Stimulated activated CD8-positive, alpha-beta memory T cell treated with anti-CD3 and anti-CD28 coated beads, Interleukin-2, amount 100 ng/mL, for 1 hour (primary cell): ENCODE data around the gene SGIP1.
"Not testable (repeated sequence)": the region's sequence is repeated elsewhere in the genome, so short reads cannot be mapped to it uniquely, and the experiment has no call there.

ENCODE experiments used
- DNase-seq, 2 donors: peaks; one replicate each; pipeline ENCODE4 v3.0.0-alpha.2; 2020; ENCODE audit warnings: low read depth in 2 of 2

SGIP1 gene

GRCh38 chr1:66769512-66770229 is 235.7 kb downstream of the SGIP1 start:
- DNase-seq = no peak

DNA sequence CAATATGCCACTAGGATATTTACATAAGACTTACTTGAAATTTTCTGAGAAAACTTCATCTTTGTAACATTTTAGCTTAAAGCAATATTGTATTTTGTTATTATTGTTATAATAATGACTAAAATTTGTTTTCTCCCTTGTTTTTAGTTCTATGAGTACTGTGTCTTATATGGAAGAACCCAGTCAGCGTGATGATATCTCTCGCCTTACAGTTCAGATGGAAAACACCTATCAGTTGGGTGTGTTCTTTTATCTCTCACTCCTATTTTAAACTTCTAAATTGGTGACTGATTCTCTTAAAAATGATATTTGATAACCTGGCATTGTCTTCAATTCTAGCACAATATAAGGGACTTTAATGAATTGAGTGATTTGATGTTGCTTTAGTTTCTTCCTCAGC is 236.3 kb downstream of the SGIP1 start:
- no peak for DNase-seq

DNA sequence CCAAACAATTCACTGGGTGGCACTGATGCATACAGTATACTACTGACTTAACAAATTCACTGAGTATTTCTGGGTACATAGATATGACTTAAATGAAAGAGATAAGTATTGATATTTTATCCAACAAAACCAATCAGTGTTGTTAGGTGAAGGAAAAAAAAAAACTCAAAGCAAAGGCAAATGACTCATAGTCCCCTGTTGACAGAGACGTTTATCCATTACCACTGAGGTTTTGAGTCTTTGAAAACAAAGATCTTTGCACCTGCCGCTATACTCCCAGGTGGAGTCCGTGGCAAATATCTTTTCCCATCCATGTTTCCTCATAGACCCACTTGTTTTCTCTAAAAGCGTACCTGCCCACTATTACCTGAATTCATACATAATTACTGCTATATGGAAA is 236.7 kb downstream of the SGIP1 start:
- no peak for DNase-seq

- no peak for DNase-seq
Observed at GRCh38 chr1:66773227-66773626, 239.3 kb downstream of the SGIP1 start.

DNA sequence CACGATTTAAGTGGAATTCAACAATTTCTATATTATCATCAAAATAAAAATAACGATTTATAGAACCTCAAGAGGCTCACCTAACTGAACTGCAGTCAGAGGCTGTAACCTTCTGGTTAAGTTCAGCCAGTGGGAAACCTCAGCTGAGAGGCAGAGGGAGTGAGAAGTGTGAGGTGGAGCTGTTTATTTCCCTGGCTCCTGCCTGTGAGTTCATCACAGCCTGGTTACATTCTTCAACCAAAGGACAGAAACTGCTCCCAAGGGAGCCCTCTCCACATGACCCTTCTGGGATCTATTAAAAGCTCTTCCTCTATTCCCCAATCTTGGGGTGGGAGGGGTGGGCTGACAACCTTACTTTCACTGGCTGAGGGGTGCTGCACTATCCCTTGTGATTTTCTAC is 240.5 kb downstream of the SGIP1 start:
- no peak for DNase-seq

DNA sequence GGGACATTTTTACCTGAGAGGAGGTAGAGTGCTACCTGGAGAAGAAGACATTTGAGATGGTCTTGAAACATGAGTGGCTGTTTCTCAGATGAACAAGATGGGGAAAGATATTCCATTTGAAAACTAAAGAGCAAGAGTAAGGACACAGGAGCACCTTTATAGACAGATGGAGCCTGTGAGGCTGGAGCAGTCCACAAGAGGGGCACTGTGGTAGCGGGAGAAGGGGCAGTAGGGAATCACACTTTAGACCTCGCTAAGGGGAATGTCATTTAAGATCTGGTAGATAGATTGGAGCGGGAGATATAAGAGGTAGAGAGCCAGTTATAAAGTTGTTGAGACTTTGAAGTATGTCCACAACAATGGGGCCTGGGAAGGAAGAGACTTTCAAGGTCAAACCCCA is 241.7 kb downstream of the SGIP1 start:
- DNase-seq = no peak

- no peak for DNase-seq
Observed at GRCh38 chr1:66777831-66778230, 243.9 kb downstream of the SGIP1 start.

DNA sequence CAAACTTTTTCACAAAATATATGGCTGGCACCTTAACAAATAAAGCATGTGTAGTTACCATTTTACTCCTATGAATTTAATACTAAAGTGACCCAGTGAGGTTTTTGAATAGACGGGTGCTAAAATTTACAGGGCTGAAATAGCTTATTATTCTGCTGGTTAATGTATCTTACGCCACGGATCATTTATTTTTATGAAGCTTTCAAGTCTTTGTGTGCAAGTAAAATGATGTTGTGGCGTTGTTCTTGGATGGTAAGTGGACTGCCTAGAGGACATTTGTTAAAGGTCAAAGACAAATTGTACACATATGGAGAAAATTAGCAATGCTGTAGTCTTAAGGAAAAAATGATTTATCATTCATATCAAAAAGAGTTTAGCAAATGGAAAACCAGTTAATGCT is 244.3 kb downstream of the SGIP1 start:
- no peak for DNase-seq

GRCh38 chr1:66778969-66779368 is 245.0 kb downstream of the SGIP1 start:
- DNase-seq = no peak

- DNase-seq = no peak
Observed at GRCh38 chr1:66779475-66780078, 245.6 kb downstream of the SGIP1 start.

GRCh38 chr1:66785800-66786199 is 251.8 kb downstream of the SGIP1 start:
- not testable (repeated sequence) for DNase-seq

GRCh38 chr1:66787641-66788040 is 253.7 kb downstream of the SGIP1 start:
- DNase-seq = no peak

GRCh38 chr1:66788231-66788939 is 254.4 kb downstream of the SGIP1 start:
- DNase-seq = peak in 1 of 2 donors; percentile 17

- no peak for DNase-seq
Observed at GRCh38 chr1:66791621-66792610, 258.0 kb downstream of the SGIP1 start.

GRCh38 chr1:66795839-66796238 is 261.9 kb downstream of the SGIP1 start:
- DNase-seq = not testable (repeated sequence)
